GM12891 (cell line): Measurements from ENCODE around the gene PLEKHD1.

Source experiments
- PAX5 ChIP-seq: IDR thresholded peaks from 2 replicates; pipeline ENCODE4 v1.6.1; 2011; ENCODE audit warnings: low read length, moderate library complexity, mild to moderate bottlenecking; ENCODE audit not compliant: insufficient read depth, severe bottlenecking
- POLR2A ChIP-seq: IDR thresholded peaks from 2 replicates; pipeline ENCODE4 v1.6.1; 2011; ENCODE audit warnings: low read depth, low read length, control low read depth
- POLR2AphosphoS5 ChIP-seq: IDR thresholded peaks from 2 replicates; pipeline ENCODE4 v1.6.1; 2011; ENCODE audit warnings: low read depth, low read length, control low read depth
- POU2F2 ChIP-seq: IDR thresholded peaks from 2 replicates; pipeline ENCODE4 v1.6.1; 2011; ENCODE audit warnings: low read depth, mild to moderate bottlenecking, control low read depth, low read length, moderate library complexity
- SPI1 ChIP-seq: IDR thresholded peaks from 2 replicates; pipeline ENCODE4 v1.6.1; 2011; ENCODE audit warnings: low read depth, low read length, control low read depth
- TAF1 ChIP-seq: IDR thresholded peaks from 2 replicates; pipeline ENCODE4 v1.6.1; 2011; ENCODE audit warnings: low read depth, low read length, control low read depth

- TF ChIP-seq POLR2A (no peak), TAF1 (no peak), POLR2AphosphoS5 (no peak), PAX5 (no peak), SPI1 (no peak), POU2F2 (no peak)
These were observed 760 bp downstream of the PLEKHD1 start for GRCh38 chr14:69485315-69485660.
